Suprapubic skin (tissue), 3 donors: ENCODE measurements around the gene IQGAP3.

Experiments used
- CTCF ChIP-seq, 2 donors: fragments of 200-600 bp in 1 of 2; fragments of 450-650 bp in 1 of 2; sonication (generic) in 1 of 2; IDR thresholded peaks; one replicate each; pipeline ENCODE4 v1.5.1; 2016 to 2019; ENCODE audit warnings: antibody characterized with exemption in 2 of 2, mild to moderate bottlenecking in 1 of 2, moderate library complexity in 1 of 2
- EP300 ChIP-seq: sonication (generic); formaldehyde crosslinking; IDR thresholded peaks from one replicate; pipeline ENCODE4 v1.6.1; 2017; ENCODE audit warnings: antibody characterized with exemption

- TF ChIP-seq EP300 (no peak), CTCF (IDR thresholded peaks at IDR 0.05) (no peak)
These were observed 22.7 kb upstream of the IQGAP3 start for GRCh38 chr1:156595016-156595415.
